GM12801 (cell line): ENCODE measurements around the gene CERCAM.

Experiments used
- TF ChIP-seq, protein P1 (sequence below): IDR thresholded peaks from one replicate; pipeline ENCODE4 v1.5.1; 2011; ENCODE audit warnings: control low read depth; ENCODE audit not compliant: insufficient read length; ENCODE audit errors: extremely low read depth

CERCAM gene

GRCh38 chr9:128415281-128415680 is 5.4 kb upstream of the CERCAM start:
- TF ChIP-seq, protein P1, sequence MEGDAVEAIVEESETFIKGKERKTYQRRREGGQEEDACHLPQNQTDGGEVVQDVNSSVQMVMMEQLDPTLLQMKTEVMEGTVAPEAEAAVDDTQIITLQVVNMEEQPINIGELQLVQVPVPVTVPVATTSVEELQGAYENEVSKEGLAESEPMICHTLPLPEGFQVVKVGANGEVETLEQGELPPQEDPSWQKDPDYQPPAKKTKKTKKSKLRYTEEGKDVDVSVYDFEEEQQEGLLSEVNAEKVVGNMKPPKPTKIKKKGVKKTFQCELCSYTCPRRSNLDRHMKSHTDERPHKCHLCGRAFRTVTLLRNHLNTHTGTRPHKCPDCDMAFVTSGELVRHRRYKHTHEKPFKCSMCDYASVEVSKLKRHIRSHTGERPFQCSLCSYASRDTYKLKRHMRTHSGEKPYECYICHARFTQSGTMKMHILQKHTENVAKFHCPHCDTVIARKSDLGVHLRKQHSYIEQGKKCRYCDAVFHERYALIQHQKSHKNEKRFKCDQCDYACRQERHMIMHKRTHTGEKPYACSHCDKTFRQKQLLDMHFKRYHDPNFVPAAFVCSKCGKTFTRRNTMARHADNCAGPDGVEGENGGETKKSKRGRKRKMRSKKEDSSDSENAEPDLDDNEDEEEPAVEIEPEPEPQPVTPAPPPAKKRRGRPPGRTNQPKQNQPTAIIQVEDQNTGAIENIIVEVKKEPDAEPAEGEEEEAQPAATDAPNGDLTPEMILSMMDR, result no peak

- TF ChIP-seq, protein P1, result no peak
These were observed 4.6 kb upstream of the CERCAM start for GRCh38 chr9:128416014-128416413.

DNA sequence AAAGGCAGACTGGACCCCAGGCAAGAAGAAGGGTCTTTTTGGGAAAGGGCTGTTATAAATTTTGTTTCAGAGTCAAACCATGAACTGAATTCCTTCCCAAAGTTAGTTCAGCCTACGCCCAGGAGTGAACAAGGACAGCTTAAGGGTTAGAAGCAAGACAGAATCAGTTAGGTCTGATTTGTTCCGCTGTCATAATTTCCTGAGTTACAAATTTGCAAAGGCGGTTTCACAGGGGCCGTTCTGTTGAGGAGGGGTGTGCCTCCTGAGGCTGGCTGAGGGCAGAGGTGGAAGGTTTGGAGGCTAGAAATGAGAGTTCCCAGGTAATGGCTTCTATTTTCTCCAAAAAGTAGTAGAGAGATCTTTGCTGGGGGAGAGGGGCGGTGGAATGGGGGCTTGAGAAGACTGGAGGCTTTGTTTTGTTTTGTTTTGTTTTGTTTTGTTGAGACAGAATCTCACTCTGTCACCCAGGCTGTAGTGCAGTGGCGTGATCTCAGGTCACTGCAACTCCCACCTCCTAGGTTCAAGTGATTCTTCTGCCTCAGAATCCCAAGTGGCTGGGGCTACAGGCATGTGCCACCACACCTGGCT is 4.1 kb upstream of the CERCAM start:
- TF ChIP-seq, protein P1, result no peak

GRCh38 chr9:128419061-128419925 is 1.4 kb upstream of the CERCAM start:
- TF ChIP-seq, protein P1, result no peak

DNA sequence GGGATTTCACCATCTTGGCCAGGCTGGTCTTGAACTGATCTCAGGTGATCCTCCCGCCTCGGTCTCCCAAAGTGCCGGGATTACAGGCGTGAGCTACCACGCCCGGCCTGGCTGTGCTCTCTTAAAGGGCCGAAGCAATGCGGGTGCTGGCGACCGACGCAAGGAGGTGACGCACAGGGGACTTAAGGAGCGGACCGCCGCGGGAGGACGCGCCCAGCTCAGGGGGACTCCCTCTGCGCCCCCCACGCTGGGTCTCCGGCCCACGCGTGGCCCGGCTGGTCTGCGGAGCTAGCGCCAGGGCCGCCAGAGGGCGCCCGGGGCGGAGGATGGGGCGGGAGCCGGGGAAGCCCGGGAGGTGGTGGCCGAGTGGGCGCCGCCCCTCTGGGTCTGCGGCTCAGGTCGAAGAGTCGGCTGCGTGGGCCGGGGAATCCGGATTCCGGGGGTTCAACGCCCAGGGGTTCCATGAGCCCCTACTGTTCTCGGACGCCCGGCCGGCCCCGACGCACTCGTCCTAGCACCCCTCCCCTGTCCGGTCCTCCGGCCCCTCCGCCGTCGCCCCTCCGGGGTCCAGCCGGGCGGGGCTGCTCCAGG is 502 bp upstream of the CERCAM start:
- TF ChIP-seq, protein P1, result no peak

GRCh38 chr9:128421482-128421996 is 882 bp downstream of the CERCAM start:
- TF ChIP-seq, protein P1, result no peak

- TF ChIP-seq, protein P1, result no peak
These were observed 2.1 kb downstream of the CERCAM start for GRCh38 chr9:128422783-128423150.
